ENCODE data around the gene XYLT1.

The XYLT1 gene

DNA sequence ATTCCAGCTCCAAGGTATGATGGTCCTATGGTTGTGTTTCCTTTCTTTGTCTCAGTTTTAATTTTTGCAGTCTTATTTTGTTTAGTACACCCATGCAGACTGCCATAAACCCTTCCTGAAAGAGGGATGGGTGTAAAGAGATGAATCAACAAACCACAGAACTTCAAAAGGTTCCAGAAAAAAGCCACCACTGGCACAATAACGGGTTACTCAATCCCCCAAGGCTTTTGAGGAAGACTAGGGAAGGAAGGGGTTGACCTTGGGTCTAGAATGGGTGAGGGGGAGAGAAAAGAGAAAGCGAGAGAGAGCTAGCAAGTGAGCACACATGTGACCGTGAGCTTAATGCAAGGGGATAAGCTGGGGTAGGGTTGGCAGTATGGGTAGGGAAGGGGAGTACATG lies 168.1 kb downstream of the XYLT1 start:
- no peak overlapping the region for H3K27ac ChIP-seq
- no peak for DNase-seq (ENCODE audit: low read depth, low spot score)

DNA sequence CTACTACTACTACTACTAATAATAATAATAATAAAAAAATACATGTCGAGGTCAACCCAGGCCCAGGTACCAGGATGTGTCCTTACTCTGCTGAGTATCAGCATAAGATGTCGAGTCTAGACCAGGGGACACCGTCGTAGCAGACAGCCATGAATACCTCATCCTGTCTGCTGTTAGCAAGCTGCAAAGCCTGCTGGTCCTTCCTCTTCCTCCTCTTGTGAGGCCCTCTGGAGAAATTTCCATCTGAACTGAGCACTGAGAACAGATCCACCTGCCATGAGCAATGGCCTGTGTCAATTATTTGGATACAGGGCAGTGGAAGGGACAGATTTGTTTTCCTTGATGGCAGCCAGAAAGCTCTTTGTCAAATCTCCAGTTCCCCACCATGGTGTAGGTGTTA lies 168.5 kb downstream of the XYLT1 start:
- H3K27ac ChIP-seq = no peak overlapping the region
- DNase-seq (ENCODE audit: low read depth, low spot score) = no peak

DNA sequence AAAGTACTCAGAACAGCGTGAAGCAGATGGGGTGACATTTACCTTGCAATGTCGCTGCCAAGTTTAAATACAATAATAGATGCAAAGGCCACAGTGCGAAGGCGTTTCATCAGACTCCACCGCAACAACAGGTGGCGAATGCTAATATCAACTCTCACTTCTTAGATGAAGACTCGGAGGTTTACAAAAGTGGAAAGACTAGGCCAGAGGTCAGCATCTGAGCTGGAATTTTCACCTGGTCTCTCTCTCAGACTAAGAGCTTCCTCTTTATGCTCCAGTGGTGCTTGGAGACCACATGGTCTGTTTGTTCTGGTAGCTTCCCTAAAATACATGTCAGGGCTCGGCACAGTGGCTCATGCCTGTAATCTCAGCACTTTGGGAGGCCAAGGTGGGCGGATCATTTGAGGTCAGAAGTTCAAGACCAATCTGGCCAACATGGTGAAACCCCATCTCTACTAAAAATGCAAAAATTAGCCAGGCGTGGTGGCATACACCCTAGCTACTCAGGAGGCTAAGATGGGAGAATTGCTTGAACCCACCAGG lies 169.1 kb downstream of the XYLT1 start:
- H3K27ac ChIP-seq = no peak overlapping the region
- DNase-seq (ENCODE audit: low read depth, low spot score) = no peak

DNA sequence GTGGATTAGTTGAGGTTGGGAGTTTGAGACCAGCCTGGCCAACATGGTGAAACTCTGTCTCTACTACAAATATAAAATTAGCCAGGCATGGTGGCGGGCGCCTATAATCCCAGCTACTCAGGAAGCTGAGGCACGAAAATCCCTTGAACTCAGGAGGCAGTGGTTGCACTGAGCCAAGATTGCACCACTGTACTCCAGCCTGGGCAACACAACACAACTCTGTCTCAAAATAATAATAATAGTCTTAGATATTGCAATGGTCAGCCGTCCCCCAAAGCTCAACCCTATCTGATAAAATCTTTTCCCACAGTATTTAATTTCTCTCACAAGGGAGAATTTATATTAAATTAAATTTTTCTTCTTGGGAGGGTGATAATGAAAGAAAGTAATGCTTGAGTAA lies 169.6 kb downstream of the XYLT1 start:
- H3K27ac ChIP-seq = no peak overlapping the region
- DNase-seq (ENCODE audit: low read depth, low spot score) = no peak

DNA sequence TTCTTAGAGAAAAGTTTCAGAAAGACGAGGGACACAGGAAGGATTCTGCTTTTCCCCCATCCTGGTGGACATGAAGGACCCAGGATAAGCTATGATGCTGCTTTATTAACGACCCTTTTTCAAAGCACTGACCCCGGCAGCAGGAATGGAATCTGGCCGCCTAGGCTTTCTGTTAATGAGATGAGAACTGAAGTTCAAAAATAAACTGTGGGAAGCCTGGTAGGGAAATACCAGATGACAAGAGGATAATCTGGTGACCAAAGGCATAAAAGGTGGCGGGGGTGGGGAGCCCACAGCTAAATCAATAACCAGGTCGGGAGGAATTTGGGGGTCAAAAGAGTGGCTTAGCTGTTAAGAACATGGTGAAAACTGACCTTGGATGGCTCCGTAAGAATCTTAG lies 171.0 kb downstream of the XYLT1 start:
- no peak overlapping the region for H3K27ac ChIP-seq
- DNase-seq (ENCODE audit: low read depth, low spot score) = no peak

DNA sequence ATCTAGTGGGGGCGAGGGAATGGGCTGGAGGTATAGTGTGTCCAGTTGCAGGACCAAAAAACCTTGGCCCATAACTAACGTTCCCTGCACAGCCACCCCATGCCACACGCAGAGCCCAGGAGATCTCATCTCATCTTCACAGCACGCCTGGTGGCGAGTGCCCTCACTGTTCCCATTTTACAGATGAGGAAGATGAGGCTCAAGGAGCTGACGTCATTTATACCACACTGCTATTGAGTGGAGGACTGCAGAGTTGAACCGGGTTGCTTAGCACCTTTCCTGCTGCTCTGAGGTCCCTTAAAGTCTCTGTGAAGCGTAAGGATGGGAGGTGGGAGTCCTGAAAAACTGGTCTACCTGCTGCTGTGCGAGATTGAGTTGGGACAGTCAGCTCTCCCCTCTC lies 172.5 kb downstream of the XYLT1 start:
- no peak overlapping the region for H3K27ac ChIP-seq
- no peak for DNase-seq (ENCODE audit: low read depth, low spot score)

DNA sequence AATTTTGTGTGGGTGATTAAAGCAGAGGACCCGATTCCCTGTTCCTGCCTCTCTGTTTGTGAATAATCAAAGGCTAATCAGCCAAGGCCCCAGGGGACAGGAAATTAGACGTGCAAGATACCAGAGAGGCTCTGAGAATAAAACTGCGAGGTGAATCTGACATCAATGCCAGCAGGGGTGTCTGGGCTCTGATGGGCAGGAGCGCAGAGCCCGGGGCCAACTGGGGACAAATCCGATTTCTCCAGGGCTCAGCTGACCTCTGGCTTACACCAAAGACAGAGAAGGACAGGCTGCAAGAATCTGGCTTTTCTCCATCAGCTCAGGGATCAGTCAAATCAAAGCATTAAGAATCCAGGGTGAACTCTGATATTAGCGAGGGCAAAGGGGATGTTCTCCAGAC lies 174.3 kb downstream of the XYLT1 start:
- no peak for DNase-seq (ENCODE audit: low read depth, low spot score)
- no peak overlapping the region for H3K27ac ChIP-seq

DNA sequence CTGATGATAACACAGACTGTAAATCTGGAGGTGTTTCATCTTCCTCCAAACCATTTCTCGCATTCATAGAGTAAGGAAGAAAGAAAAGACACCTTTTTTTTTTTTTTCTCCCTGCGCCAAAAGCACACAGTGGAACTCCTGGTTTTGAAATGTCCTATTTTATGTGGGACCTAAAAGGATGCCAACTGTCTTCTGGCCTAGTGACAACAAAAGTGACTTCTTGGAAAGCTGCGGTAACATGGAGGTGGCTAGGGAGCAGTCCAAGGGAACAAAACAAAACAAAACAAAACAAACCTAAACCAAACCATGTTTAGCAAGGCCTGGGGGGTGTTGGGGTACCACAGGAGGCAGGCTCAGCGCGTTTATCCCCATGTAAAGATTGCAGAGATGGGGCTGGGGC lies 174.8 kb downstream of the XYLT1 start:
- H3K27ac ChIP-seq = no peak overlapping the region
- no peak for DNase-seq (ENCODE audit: low read depth, low spot score)

DNA sequence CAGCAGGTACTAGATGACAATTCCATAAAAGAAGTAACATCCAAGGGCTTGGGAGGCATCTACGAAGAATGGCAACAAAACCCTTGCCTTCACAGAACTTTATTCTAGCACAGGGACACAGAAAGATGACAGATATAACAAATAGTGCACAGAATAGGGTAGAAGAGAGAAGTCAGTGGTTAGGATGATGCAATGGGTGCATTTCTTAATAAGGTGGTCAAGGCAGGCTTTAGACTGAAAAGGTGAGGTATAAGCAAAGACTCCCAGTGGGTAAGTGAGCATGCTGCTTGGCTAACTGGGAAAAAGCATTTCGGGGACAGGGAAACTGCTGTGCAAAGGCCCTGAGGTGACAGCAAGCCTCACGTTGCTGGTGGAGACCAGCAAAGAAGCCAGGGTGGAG lies 175.9 kb downstream of the XYLT1 start:
- no peak overlapping the region for H3K27ac ChIP-seq
- no peak for DNase-seq (ENCODE audit: low read depth, low spot score)

DNA sequence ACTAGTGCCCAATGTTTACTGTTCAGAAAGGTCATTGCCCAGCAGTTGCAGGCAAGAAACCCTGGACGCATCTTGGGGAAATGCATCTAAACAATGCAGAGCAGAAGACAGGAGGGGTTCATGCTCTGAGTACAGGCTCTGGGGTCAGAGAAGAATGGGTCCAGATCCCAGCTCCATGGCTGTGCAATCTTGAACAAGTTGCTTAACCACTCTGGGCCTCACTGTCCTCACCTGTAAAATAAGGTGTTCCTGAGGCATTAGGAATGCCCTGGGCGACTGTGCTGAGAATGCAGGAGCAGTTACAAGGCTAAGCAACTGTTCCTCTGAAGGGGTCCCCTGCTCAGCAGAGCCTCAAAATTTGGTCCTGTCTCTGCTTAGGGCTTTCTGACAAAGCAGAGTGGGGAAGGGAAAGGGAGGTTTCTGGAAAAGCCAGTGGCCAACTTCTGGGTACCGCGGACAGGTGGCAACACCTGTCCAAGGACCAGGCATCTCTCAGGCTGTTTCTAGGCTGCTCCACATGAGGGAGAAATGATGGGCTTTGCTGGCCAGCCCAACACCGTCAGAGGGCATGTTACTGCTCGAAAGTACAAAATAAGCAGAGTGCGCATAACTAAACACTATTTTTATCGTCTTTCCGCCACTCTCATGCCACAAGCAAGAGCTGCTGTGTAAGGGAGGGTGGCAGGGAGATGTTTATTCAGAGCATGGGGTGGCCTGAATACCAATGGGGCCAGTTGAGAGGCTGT lies 176.8 kb downstream of the XYLT1 start:
- no peak for DNase-seq (ENCODE audit: low read depth, low spot score)
- H3K27ac ChIP-seq = no peak overlapping the region

DNA sequence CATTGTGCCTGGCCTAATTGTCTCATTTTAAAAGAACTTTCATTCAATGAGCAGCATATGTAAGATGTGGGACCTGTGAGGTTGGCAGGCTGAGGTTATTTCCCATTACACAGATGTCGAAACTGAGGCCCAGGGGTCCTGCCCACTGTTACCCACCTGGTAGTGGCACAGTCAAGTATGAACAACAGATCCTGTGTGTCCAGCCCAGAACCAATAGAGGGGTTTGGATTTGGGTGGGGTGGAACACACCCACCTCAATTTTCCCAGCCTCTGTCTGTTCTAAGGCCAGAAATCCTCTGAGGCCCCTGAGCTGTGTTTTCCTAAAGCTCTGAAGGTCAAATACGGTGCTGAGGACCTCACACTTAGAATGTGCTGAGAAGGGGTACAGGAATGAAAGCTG lies 179.5 kb downstream of the XYLT1 start:
- no peak for DNase-seq (ENCODE audit: low read depth, low spot score)
- H3K27ac ChIP-seq = no peak overlapping the region

DNA sequence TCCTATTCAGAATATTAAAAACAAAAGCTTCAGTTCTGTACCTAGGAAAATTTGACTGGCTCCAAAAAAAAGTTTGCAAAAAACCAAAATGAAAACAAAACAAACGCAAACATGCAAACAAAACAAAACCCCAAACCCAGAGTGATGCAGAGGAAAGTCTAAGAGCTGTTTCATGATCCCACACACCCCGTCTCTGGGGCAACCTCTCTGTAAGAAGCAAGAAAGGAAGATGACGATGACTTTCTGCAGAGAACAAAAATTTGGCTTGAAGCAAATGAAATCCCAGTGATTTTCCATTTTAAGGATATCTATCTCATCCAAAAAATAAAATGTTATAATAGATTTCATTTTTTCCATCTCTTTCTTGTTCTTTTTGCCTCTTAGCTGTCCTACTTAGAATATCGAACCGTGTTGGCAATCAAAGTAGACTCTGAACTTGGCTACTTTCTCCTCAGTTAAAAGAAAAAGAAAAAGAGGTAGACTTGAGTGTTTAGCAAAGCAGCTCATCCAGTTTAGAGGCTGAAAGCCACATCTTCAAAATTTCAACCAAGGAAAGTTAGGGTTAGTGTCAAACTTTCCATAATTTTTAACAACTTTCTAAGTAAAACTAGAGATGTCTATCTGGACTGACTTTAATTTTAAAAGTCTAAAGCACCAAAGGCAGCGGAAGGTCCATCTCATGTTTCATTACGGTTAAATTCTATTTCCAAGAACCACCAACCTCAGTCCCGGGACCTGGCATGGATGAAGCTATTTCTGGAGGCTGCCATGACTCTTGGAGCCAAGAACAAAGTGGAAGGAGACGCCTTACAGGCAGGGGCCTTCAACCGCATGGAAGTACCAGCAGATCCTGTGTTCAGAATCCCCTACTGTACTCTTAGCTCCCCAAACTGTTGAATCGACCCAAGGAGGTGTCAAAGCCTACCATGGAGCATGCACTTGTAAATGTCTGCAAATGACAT lies 180.8 kb downstream of the XYLT1 start:
- DNase-seq (ENCODE audit: low read depth, low spot score) = no peak
- no peak overlapping the region for H3K27ac ChIP-seq

DNA sequence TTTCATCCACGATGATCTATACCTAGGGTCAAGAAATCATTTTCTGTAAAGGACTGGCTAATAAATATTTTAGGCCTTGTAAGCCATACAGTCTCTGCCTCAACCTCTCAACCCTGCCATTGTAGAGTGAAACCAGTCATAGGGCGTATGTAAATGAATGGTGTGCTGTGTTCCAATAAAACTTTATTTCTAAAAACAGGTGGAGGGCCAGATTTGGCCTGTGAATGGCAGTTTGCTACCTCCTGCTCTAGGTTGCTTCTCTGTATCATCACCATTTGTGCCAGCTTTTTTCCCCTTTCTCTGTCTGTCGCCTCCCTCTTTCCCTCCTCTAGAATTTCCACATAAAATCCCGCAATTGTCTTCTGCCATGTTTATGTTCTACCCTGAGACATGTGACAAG lies 181.7 kb downstream of the XYLT1 start:
- no peak overlapping the region for H3K27ac ChIP-seq
- DNase-seq (ENCODE audit: low read depth, low spot score) = no peak

DNA sequence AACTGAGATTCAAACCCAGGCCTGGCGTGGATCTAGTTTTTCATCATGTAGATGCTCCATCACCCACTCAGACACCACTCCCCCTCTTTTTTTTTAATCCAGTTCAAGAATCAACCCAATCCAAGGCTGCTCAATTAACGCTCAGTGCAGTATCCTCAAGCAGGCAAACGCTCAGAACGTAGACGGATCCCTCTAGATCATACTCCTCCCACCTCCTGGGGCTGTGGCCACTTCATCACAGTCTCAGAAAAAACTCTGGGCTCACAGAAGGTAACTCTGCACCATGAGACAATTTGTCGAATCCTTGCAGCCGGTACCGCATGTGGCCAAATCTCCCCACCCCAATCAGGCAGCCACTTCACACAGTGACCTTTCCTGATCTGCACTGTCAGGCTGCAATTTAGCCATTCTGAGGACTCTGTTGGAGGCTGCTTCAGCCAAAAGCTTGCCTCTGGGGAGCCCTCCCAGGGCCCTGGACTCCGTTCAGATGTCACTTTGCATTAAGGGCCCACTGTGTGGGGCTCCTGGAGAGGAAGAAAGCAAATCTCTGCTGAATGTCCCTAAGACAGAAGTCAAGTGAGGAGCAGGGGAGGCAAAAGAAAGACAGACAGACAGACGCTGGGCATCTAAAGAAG lies 183.5 kb downstream of the XYLT1 start:
- H3K27ac ChIP-seq = no peak overlapping the region
- no peak for DNase-seq (ENCODE audit: low read depth, low spot score)

DNA sequence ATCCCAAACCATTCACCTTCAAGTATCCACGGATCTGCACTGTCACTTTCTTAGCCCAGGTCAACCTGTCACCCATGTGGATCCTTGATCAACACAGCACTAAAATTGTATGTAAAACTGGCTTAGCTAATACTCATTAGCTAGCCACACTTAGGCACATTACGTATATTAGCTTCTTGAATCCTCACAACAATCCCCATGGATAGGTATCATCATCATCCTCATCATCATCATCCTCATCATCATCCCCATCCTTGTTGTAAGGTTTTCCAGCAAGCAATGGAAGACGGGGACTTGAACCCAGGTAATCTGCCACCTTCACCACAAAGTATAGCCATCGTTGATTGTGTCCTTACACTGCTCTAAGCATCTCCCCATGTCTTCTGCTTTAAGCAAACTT lies 184.3 kb downstream of the XYLT1 start:
- no peak for DNase-seq (ENCODE audit: low read depth, low spot score)

DNA sequence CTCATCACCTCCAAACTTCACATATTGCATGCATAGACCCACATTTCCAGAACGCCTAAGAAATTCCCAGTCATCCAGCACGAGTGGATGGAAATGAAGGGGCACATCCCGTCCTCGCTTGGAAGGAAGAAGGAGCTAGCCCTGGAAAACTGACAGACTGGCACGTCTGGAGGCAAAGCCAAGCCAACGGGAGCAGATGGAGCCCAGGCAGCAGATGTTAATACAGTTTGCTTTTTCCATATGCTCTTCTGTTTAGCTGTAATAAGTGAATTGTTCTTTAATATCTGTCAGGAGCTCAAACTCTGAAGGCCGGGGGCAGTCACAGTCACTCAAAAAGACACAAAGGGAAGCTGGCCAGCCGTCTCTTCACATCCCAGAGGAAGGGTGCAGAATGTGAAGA lies 187.7 kb downstream of the XYLT1 start:
- DNase-seq (ENCODE audit: low read depth, low spot score) = no peak
- H3K27ac ChIP-seq = no peak overlapping the region

More for the DNA sequence above, 184.3 kb downstream of the XYLT1 start:
- no peak overlapping the region for H3K27ac ChIP-seq

DNA sequence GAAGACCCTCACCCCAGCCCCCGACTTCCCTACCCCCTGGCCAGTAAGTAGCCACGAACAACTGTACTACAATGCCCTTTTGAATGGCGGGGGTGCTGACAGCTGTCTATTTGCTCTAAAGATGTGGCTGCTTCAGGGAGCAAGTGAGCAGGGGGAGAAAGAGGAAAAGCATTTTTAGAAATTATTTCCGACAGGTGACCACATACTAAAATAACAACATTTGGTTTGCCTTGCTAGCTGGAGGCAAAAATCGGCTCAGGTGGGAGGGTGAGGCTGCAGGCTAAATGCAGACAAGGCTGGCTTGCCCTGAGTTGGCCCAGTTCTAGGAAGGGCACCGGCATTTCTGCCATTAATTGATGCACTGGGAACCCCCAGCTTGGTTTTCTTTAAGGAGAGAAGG lies 188.5 kb downstream of the XYLT1 start:
- DNase-seq (ENCODE audit: low read depth, low spot score) = no peak
- no peak overlapping the region for H3K27ac ChIP-seq

DNA sequence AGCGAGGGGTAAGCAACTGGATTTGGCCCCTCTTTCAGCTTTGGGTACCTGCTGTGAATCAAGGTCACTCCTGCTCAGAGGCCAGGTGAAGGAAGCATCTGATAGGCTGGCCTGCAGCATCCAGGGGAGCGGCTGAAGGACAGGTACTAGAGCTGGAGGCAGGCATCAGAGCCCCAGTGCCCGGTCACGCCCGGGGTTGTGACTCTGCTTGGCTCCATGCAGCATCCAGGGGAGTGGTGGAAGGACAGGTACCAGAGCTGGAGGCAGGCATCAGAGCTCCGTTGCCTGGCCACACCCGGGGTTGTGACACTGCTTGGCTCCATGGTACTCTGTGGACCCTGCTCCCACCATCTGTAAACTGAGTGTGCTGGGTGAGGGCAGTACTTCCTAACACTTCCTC lies 189.7 kb downstream of the XYLT1 start:
- H3K27ac ChIP-seq = no peak overlapping the region
- DNase-seq (ENCODE audit: low read depth, low spot score) = no peak

DNA sequence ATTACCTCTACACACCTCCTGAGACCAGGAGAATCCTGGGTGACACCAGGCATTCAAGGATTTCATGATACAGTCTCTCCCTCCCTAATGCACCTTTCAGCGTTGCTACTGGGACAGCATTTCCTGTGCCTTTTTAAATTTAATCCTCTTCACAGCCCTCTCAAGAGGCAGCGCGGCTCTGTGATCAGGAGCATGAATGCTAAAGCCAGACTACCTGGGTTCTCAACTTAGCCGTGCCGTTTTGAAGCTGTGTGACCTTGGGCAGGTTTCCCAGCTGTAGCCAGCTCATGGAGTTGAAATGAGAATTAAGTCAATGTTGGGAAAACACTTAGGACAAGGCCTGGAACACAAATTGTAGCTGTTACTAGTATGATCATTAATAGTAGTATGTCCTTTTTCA lies 191.8 kb downstream of the XYLT1 start:
- H3K27ac ChIP-seq = no peak overlapping the region
- no peak for DNase-seq (ENCODE audit: low read depth, low spot score)

DNA sequence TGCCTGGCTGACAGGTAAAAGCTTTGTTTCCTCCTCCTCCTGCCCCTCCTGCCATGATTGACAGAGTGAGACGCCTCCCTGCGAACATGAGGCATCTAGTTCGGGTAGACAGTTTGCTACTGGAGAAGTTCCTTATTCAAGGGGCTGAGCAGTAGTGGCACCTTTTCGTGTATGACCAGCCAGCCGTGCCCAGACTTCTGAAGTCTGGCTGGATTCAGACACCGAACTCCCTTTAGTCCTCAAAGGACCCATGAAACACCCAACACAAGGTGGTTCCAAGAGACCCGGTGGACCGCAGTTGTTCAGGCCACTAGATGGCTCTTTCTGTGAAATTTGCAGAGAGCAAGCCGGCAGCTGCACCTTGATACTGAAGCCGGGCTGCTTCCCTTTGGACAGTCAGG lies 192.8 kb downstream of the XYLT1 start:
- H3K27ac ChIP-seq = no peak overlapping the region
- no peak for DNase-seq (ENCODE audit: low read depth, low spot score)

DNA sequence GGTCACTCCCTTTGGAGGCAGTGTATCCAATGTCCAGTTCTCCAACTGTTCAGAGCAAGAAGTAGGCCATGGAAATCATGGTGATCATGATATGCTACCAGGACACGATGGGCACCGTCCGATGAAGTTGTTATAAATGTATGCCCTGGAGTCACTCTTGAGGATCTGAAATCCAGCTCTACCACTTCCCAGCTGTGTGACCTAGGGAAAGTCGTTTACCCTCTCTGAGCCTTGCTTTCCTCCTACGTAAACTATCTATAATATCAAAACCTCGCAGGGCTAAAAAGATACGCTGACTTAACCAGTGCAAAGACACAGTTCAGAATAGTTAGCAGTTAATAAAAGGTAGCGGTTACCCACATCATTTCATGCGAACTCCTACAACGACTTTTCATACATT lies 194.2 kb downstream of the XYLT1 start:
- no peak for DNase-seq (ENCODE audit: low read depth, low spot score)
- no peak overlapping the region for H3K27ac ChIP-seq
